Skeletal muscle cell (primary cell): Measurements from ENCODE around the gene GLI2.
A peak's percentile ranks its signal among the peaks of the same experiment; 100 is the strongest.

ENCODE experiments used
- DNase-seq: peaks from one replicate; pipeline ENCODE4 v3.0.0-alpha.2; 2010; ENCODE audit warnings: low read depth
- H3K4me3 ChIP-seq: 2 replicates; pipeline ENCODE4 v1.5.1; 2011; ENCODE audit warnings: low read depth, mild to moderate bottlenecking, control low read depth, low read length, moderate library complexity

The GLI2 gene

DNA sequence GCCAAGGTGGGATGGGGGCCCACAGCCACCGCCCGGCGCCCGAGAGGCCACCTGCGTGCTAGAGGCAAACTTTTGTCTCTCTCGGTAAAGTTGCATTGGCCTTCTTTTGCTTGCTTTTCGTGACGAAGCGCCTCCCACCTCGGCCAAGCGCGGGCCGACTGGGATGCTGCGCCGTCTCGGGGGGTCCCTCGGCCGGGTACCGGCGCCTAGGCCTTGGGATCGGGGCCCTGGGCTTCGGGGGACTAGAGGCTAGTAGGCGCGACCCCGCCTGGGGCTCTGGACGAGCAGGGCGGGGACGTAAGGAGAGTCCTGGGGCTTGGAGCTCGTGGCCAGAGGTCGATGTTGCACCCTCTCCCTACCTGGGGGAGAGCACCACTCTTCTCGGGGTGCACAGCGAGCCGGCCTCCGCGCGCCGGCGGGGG lies 545 bp downstream of the GLI2 start:
- DNase-seq, result no peak
- H3K4me3 ChIP-seq, result peak overlapping the region; percentile 81

DNA sequence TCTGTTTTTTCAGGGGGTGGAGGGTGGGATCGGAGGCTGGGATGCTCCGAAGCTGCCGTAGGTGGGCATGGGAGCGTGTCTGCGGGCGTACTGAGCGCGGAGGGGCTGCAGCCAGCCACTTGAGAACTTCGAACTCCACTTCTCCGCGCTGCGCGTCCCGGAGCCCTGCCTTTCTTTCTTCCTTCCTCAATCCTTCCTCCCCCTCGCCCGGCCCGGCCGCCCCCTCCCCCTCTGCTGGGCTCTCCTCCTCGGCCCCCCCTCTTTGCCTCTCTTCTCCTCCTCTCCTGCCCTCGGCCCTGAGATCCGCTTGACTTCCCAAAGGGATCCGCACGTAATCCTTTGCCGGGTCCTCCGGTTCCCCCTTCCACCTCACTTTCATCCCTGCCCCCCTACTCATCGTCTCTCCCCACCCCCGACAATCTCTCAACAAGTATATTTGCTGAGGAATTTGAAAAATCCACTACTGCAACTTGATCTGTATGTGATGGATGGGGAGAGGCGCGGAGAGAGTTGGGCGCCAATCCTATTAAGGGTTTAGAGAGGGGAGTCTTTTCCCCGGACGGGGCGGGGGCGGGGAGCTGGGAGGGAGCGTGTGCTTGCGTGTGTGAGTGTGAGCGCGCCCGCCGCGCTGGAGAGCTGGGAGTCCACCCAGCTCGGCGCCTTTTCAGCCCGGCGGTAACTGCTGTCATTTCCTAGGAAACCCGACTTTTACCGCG lies 1.1 kb downstream of the GLI2 start:
- peak overlapping the region; percentile 81 for H3K4me3 ChIP-seq

DNA sequence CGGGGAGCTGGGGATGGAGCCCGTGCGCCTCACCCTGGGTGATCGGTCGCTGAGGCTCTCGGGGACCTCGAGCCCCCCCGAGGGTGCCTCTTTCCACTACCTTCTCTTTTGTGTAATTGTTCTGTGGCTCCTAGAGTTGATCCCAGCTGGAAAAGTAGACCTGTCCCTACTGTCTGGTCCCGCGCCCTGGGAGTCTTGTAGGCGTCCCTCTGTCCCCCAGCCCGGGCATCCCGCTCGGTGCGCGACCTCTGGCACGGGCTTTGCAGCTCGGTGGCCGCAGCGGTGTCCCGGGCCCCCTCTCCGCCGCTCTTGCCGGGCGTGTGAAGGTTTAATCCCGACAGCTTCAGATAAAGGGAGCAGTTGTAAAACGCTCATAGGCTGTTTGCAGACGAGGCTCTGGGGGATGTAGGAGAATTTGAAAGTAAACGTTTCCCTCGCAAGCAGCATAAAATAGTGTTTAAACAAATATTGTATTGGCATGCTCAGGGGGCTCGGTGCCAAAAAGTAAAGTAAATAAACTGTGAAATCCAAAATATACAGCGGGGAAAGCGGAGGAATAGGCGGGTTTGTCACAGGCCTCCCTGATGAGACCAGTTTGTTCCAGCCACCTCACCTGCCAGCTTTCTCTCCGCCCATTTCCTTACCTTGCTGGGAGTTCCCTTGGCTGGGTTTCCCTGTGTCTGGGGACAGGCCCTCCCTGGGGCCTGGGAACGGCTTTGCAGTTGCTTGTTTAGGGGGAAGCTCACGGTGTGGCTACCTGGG lies 1.9 kb downstream of the GLI2 start:
- no peak for DNase-seq
- peak overlapping the region; percentile 81 for H3K4me3 ChIP-seq

More for the DNA sequence above, 1.1 kb downstream of the GLI2 start:
- DNase-seq, result peak; percentile 85

DNA sequence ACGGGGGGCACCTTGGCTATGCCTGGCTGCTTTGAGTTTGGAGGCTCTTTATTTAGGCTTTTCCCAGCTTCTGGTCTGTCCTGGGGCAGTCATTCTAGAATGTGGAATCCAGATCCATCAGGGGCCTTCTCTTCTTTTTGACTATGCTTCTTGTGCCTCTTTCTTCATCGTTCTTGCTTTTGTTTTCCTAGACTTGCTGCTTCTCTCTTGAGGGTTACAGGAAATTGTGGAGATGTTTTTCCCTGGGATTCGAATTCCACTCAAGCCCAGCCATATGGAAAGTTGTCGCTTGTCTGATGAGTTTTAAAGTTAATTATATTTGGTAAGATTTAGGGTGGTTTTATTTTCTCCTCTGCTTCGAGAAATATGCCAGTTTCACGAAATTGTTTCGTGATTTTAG lies 2.4 kb downstream of the GLI2 start:
- DNase-seq, result no peak
- H3K4me3 ChIP-seq, result peak overlapping the region; percentile 81

DNA sequence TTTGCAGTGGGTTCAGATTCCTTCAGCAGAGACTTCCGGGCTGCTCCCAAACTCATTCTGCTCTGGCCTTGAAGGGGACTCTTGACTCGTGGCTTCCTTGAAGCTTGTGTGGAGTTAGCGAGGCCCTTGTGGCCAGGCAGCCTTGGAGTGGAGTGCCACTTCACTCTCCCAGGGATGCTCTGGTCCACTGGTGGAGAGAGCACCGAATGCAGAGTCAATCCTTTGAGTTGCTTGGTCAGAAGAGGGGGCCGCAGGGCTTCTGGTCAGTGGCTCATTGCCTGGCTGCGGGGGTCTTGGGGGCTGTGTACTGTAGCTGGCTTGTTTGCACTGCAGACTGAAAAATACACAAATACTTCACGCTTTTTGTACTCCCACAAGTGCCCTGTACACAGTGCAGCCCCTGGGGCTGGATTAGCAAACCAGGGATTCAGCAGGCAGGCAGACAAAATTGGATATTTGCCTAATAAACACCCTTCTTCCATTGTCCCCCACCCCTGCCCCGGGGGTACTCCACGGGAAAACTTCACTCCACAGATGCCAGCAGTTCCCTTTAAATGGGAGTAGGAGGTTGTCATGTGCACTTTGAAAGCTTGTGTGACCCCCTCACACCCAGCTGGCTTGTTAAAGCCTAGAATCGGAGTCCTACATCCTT lies 3.2 kb downstream of the GLI2 start:
- no peak for DNase-seq
- H3K4me3 ChIP-seq, result no peak overlapping the region

DNA sequence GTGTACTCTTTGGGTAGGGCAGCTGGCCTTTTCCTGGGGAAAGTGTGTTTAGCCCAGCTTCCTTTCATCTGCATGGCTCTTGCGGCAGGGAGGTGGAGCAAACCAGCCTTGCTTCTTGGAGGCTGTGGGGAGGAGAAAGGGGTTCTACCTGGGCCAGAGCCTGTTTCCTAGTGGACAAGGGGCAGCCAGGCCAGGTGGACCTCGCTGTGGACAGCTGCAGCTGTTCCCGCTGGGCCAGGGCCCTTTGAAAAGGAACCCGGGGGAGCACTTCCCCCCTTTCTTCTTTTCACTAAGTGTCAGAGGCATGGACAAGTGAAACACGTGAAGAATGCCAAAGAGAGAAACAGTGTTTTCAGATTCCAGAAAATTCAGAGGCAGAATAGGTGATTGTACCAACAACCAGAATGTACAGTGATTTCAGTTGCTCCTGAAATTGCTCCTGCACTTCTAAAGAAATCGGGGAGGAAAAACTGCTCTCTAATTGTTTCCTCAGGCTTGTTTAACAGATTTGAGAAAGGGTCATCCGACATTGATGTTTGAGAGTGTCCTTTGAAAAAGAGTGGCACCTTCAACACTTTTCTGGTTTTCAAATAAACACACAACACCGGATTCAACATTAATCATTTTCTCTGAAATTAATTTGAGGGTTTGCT lies 3.9 kb downstream of the GLI2 start:
- no peak overlapping the region for H3K4me3 ChIP-seq
- no peak for DNase-seq

DNA sequence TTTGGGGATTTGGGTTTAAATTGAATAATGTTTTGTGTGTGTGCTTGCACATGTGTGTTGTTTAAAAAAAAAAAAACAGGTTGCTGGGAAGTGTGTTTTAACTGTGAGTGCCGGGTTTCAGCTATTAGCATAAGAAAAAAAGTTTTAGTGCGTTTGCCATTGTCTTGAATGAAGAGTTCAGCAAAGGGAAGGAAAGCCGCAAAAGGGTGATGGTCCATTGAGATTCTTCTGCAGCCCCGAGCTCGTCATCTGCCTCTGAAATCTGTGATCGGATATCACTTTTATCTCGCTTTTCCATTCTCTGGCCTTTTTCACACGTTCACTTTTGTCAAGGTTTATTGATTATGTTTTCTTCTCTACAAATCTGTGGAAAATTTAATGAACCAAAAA lies 4.7 kb downstream of the GLI2 start:
- H3K4me3 ChIP-seq, result peak overlapping the region; percentile 40
- DNase-seq, result no peak

DNA sequence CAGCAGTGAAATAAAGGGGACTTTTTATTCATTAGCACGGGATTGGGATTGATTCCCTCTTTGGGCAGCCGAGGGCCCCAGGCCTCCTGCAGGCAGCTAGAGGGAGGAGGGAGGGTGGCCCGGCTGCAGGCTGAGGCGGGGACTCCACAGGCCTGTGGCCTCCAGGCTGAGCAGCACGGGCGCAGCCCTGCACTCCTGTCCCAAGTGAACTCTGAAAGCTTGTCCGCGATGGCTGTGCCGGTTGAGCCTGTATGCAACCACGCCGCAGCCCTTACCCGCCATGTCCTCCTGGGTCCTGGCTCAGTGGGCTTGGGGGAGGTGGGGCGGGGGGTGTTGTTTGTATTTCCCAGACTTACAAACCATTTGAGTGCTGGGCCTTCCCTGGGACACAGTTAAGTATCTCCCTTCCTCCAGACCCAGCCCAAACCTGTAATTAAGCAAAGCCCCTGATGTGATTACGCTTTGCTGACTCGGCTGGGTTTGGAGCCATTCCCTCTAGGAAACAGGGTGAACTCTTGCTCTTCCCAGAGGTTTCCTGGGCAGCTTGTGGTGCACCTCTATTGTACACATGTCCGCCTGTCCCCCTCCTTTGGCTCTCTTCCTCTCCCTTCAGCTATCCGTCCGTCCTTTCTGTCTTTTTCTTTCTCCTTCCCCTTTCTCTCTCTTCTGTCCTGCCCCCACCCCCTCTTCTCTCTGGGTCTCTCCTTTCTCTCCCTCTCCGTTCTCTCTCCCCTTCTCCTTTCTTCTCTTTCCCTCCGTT lies 5.3 kb downstream of the GLI2 start:
- H3K4me3 ChIP-seq, result peak overlapping the region; percentile 40
- DNase-seq, result no peak

DNA sequence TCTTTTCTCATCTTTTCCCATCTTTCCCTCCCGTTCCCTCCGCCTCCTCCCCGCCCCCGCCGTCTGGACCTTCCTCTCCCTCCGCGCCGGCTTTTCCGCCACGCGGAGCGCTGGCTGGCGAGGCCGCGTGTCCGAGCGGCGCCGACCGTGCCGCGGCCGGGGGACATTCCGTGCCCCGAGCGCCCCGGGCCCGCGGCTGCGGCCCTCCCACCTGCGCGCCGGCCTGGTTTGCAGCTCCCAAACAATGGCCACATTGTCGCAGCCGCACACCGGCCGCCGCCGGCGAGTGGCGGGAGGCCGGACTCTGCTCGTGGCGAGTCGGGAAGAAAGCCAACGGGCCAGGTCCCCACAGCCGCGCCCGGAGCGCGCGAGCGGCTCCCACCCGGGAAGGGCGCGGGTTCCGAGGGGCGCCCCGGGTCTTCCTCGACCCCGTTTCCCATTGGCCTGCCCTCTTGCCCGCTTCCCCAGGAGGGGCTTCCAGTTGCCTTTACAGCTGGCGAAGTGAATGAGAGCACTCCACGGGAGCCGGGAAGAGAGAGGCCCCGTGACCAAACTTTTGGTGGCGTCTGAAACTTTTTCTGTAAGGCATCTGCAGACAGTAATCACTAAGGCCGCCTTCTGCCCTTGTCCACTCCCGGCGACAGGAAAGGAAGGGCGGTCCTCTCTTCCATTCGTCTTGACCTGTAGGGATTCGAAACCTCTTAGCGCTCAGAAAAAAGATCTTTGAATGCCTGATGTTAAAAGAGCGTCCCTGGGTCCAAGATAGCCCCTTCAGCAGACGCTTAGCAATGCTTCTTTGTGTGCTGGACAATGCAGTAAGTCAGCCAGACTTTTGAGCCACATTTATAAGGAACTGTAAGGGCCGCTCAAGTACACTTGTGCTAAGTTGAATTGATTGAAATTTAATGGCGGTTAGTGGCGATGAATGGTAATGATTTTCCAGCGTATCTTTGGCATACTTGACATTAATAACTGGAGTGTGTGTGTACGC lies 6.2 kb downstream of the GLI2 start:
- no peak for DNase-seq
- peak overlapping the region; percentile 40 for H3K4me3 ChIP-seq

DNA sequence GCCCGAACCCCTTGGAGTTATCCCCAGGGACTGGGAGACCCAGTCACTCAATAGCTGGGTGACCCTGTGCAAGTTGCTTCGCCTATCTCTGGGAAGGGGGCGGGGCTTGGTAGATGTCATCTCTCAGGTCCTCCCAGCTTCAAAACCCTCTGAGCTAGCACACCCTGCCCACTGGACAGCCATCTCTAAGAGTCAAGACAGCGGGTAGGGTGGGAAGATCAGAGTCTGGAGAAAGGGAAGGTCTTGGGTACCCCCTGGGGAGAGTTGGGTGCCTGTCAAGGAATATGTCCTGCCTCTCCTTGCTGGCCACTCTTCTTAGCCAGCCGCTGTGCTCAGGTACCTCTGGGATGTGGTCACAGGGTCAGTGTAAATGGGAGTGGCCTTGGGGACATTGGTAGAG lies 8.0 kb downstream of the GLI2 start:
- DNase-seq, result no peak
- no peak overlapping the region for H3K4me3 ChIP-seq

DNA sequence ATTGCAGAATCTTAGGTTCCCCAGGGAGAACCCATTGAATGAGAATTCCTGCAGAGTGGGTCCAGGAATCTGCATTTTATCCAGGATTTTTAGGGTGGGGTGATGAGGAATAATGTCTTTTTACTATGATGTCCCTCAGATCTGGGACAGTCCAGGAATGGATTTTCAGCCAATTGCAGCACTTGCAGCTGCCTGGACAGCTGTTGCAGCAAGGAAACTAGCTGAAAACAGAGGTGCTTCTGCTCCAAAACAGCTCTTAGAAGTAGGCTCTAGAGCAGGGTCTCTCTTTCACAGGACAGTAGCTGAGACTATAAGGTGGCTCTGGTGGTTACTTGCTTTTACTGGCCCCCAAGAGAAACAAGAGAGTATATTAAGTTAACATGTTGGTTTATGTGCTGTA lies 9.1 kb downstream of the GLI2 start:
- no peak for DNase-seq
- no peak overlapping the region for H3K4me3 ChIP-seq

DNA sequence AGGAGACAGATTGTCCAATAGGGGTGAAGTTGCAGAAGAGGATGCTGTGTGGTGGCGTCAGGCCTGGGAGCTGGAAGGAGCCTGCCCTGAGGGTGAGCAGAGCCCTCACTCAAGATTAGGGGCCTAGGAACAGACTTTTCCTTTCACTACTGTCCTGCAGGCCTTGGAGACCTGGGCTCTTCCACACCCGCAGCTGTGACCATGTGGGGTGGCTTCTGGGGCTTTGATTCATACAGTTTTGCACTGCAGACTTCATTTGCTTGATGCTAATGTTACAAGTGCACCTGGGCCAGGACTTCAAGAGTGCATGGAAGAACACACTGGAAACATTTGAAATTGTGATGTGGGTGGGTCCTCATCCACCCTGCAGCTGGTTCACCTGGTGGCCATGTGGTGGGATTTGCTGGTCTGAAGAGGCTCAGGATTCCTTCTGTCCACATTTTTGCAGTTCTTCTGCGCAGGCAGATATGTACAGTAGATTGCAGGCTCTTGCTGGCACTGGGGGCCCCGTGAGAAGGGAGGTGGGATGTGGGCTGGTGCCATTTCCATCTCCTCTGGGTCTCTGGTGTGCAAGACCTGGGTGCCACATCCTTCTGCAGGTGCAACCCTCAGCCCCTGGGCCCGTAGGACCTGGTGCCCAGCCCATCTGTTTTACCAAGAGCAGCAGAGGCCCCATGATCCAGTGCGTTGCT lies 9.9 kb downstream of the GLI2 start:
- H3K4me3 ChIP-seq, result no peak overlapping the region
- no peak for DNase-seq

DNA sequence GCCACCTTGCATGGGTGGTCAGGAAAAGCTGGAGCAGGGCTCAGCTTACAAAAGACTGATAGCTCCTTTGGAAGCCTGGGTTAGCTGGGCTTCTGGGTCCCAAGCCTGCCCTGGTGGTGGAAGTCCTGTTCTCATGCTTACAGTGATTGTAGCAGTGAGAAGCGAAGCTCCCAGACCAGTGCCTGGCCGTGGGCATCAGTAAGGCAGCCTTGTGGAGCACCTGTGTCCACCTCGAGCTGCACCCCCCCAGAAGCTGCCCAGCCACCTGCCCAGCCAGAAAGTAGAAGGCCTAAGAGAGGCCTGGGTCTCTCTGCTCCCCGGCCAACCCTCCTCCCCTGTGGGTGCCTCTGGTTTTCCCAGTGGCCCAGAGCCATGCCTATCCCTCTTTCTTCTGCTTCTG lies 10.5 kb downstream of the GLI2 start:
- H3K4me3 ChIP-seq, result no peak overlapping the region
- no peak for DNase-seq

DNA sequence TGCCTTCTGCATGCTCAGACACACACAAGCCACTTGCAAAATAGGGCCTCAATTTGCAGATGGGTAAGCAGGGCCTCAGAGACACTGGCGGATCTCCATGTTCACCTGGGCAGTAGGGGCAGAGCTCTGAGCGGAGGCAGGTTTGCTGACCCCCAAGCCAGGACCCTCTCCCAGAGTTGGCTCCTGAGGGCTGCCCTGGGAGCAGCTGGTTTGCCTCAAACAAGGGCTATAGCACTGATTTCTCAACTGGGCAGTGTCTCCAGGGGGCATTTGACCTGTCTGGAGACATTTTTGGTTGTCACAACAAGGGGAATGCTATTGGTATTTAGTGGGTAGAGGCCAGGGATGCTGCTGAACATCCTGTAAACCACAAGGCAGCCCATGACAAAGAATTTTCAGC lies 11.6 kb downstream of the GLI2 start:
- H3K4me3 ChIP-seq, result no peak overlapping the region
- DNase-seq, result no peak

DNA sequence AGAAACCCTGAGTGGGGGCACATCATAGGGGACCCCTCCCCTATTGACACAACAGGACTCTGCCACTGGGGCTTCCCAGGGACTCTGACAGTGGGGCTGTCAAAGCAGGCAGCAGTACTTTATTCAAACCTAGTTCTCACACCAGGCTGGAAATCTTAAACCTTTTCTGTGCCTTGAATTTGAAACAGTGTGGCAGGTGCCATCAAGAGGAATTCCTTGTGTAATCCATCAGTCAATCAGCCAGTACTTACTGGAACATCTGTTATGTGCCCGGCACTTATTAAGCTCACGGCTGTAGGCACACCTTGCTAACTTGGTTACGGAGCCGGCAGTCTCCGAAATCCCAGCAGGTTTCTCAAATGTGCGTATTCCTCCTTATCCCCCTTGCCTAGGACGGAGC lies 12.0 kb downstream of the GLI2 start:
- H3K4me3 ChIP-seq, result no peak overlapping the region
- DNase-seq, result no peak

DNA sequence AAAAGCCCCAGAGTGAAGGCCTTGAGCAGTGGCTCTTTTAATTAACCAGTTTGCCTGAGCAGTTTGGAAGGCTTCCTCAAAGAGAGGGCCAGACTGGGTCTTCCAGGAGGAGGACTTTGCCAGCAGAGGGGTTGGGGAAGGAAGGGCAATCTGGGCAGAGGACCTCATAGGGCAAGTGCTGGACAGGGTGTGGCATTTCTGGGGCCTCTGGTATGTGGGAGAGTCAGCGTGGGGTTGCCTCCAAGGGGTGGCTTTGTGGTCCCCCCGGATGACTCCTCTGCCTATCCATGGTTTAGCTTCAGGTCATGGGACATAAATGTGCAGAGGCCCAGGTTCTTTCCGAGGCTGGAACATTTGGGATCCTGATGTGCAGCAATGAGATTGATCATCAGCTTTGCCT lies 12.6 kb downstream of the GLI2 start:
- H3K4me3 ChIP-seq, result no peak overlapping the region
- DNase-seq, result no peak

DNA sequence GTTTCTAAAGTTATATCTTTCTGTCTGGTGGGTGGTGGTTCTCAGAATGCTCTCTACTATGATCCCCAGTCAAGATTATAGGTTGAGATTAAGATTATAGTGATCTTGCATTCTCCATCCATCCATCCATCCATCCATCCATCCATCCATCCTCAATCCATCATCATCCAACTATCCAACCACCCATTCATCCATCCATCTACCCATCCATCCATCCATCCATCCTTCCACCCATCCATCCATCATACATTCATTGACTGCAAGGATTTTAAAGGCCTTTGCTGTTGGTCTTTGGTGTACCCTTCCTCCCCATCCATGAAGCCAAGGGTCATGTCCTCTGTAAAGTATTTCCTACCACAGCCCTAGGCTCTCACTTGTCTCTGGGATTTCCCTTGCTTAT lies 13.1 kb downstream of the GLI2 start:
- DNase-seq, result no peak
- no peak overlapping the region for H3K4me3 ChIP-seq
